Heart left ventricle (tissue), 16 donors: ENCODE measurements around the gene RPA3. TPM values are rescaled to one million over a fixed set of nuclear protein-coding genes. Genes with fewer than 3 reads are reported as not detected.
A peak's percentile ranks its signal among the peaks of the same experiment; 100 is the strongest.

Experiments
- ATAC-seq, 4 donors: fragments of 200-7000 bp; cut with Tn5 transposase; one replicate each; pipeline ENCODE4 v1.9.1; 2020 to 2022; ENCODE audit warnings: moderate library complexity in 4 of 4, mild to moderate bottlenecking in 3 of 4, moderate number of reproducible peaks in 1 of 4
- DNase-seq, 5 donors: peaks; one replicate each; pipeline ENCODE4 v3.0.0-alpha.2; 2020
- H3K27ac ChIP-seq, 12 donors: fragments of 200-600 bp; sonication (generic) in 4 of 12; one replicate each; pipeline versions ENCODE4 v1.5.0 to v1.8.0; 2016 to 2022; ENCODE audit warnings: mild to moderate bottlenecking in 2 of 12
- H3K27me3 ChIP-seq, 9 donors: fragments of 200-600 bp; sonication (generic) in 2 of 9; one replicate each; pipeline versions ENCODE4 v1.5.1 to v1.8.0; 2016 to 2022; ENCODE audit warnings: mild to moderate bottlenecking in 3 of 9
- H3K36me3 ChIP-seq, 9 donors: fragments of 200-600 bp; sonication (generic) in 2 of 9; one replicate each; pipeline versions ENCODE4 v1.5.0 to v1.8.0; 2018 to 2022; ENCODE audit warnings: mild to moderate bottlenecking in 2 of 9
- H3K4me1 ChIP-seq, 12 donors: fragments of 200-600 bp; sonication (generic) in 4 of 12; one replicate each; pipeline versions ENCODE4 v1.5.0 to v1.8.0; 2016 to 2022; ENCODE audit warnings: mild to moderate bottlenecking in 3 of 12
- H3K4me3 ChIP-seq, 12 donors: fragments of 200-600 bp; sonication (generic) in 4 of 12; one replicate each; pipeline versions ENCODE4 v1.5.0 to v1.8.0; 2017 to 2022; ENCODE audit warnings: mild to moderate bottlenecking in 9 of 12, moderate library complexity in 4 of 12
- H3K9me3 ChIP-seq, 12 donors: fragments of 200-600 bp; sonication (generic) in 4 of 12; one replicate each; pipeline versions ENCODE4 v1.5.0 to v1.8.0; 2016 to 2022; ENCODE audit warnings: mild to moderate bottlenecking in 1 of 12
- CTCF ChIP-seq, 12 donors: fragments of 200-600 bp; sonication (generic) in 4 of 12; IDR thresholded peaks; one replicate each; pipeline versions ENCODE4 v1.5.0 to v1.8.0; 2018 to 2022; ENCODE audit warnings: antibody characterized with exemption in 12 of 12, mild to moderate bottlenecking in 5 of 12
- POLR2A ChIP-seq, 2 donors: fragments of 450-650 bp; IDR thresholded peaks; one replicate each; pipeline ENCODE4 v1.6.1; 2017; ENCODE audit warnings: antibody characterized with exemption in 2 of 2, mild to moderate bottlenecking in 2 of 2, moderate library complexity in 2 of 2
- WGBS, 4 donors: extraction: QIAGEN DNeasy Blood & Tissue Kit in 2 of 4; methylation state at CpG; one replicate each; pipeline versions ENCODE4 v1.1.5 to v1.1.7; 2013 to 2018; 5-methylcytosine and 5-hydroxymethylcytosine counted together
- intact Hi-C, 10 donors: fragments of 100-400 bp; cut with DNase I; formaldehyde crosslinking; loops; one replicate each; pipeline versions ENCODE4 v1.11.1 to v1.14.2; 2022
- polyA plus RNA-seq, 2 donors: library from polyadenylated mRNA; stranded (reverse); fragments of 200-250 nt; gene quantifications; one replicate each; pipeline ENCODE4 v1.2.3, GENCODE V29; 2013
- total RNA-seq, 9 donors: library from RNA; depleted of rRNA in 2 of 9; stranded (reverse); fragments of >200 nt in 2 of 9; fragmentation: NEBNext Ultra II Directional in 3 of 9; extraction: Animal tissue kit (Norgen Biotek cat#: 25700) in 3 of 9; gene quantifications; one replicate each; pipeline versions ENCODE4 v1.1.0 to v1.2.4, GENCODE V29; 2016 to 2023
- donor health status: ischemic (EF 13 %, LVEDD 7.1; RV severe dilation, severe dysfunction).
- donor health status: healthy with polysubstance abuse.
- donor health status: DM: no; HTN: yes; CAD: no.
- donor health status: DM: no; HTN: no; CAD: no.
- donor health status: ischemic (EF 25% LVEDD 6.9; RV normal size, moderate dysfunction).
- donor health status: ischemic (EF 25% LVEDD 5.7; RV mildly dilated, moderate dysfunction).
- donor health status: healthy.
- donor health status: DM: yes; HTN: yes; CAD: no.
- donor health status: ischemic (EF 35%, LVEDD 5.7; RV mildly dilated, moderate dysfunction).
- donor health status: nonischemic (EF 11% LVEDD 7.7; RV severe dilation, severe dysfunction).
- donor health status: DM: yes; HTN: yes; CAD: no.
- donor health status: PGD.
- donor health status: ischemic (EF 29% LVEDD 5.4; RV normal size, mild dysfunction).
- donor health status: nonischemic (EF 23%, LVEDD 6.1; RV moderate dilation, normal function).

The RPA3 gene
- total and polyA plus RNA-seq, 11 donors, result 19.4 to 30.9 (median 26.2) TPM

DNA sequence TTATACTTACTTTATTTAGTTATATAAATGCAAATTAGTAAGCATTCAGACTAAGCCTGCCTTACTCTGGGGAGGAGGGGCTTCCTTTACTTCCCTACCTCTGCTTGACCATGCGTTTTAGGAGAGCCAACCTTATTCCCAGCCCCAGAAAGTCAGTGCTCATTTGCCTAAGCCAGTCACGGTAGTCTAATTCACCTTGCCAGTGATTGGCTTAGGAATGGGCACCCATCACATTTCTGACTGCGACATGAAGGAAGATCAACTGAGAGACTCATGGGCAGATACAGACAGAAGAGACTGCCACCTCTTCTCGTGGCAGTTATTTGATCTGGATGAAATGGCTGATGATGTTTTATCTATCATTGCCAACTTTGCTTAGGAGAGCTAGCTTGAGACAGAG is 29.5 kb downstream of the RPA3 start:
- 60 to 66% (median 65%) methylated on average over 4 of the region's 4 CpGs for WGBS, 4 donors
- Histone ChIP-seq H3K4me1 (peaks cover 0 to 30% (median 19%) of the 10 kb centered on the region in 12 donors), H3K9me3 (no peaks in the 10 kb centered on the region), H3K27me3 (no peaks in the 10 kb centered on the region), H3K36me3 (no peaks in the 10 kb centered on the region), H3K27ac (peak overlapping the region; percentile 35 to 81 (median 72)), H3K4me3 (peak overlapping the region in 11 of 12 donors; percentile 9 to 45 (median 27))
- intact Hi-C loops, result loop anchor here in 6 of 10 donors (5.0 to 10.0 kb wide), 5 partner anchors 58 to 526 kb away; partner anchors contain the start of gene GLCCI1 (in 1 of the 6)
- DNase-seq (peak in 2 of 5 donors; percentile 25 to 39), ATAC-seq (peak; percentile 72 to 87 (median 82))
- TF ChIP-seq POLR2A (IDR thresholded peaks at IDR 0.05) (no peak), CTCF (IDR thresholded peaks at IDR 0.05) (no peak)

DNA sequence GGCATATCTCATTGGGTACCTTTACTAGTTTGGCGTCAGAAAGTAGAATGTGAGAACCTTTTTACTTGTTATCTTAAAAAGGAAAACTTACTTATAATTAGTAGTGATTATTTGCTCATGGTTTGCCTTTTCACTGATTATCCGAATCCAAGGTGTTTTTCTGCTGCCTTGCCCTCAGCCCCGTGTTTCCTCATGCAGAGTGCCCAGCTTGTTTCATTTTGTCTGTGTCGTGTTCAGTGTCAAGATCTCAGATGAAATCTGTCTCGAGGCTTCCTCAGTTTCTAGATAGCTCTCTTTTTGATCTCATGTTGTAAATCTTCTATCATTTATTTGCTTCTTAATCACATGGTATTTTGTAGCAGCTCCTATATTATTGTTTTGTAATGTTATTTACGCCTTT is 30.1 kb downstream of the RPA3 start:
- 22 to 33% (median 28%) methylated on average over 6 of the region's 6 CpGs for WGBS, 4 donors
- TF ChIP-seq POLR2A (IDR thresholded peaks at IDR 0.05) (no peak), CTCF (IDR thresholded peaks at IDR 0.05) (no peak)
- no peaks in the 10 kb centered on the region for H3K36me3 ChIP-seq
- no peaks in the 10 kb centered on the region for H3K27me3 ChIP-seq
- peaks cover 0 to 30% (median 20%) of the 10 kb centered on the region in 12 donors for H3K4me1 ChIP-seq
- H3K27ac ChIP-seq, result peak overlapping the region; percentile 35 to 81 (median 72)
- peak in 2 of 4 donors; percentile 40 to 49 for ATAC-seq
- H3K9me3 ChIP-seq, result no peaks in the 10 kb centered on the region
- peak overlapping the region in 10 of 12 donors; percentile 3 to 45 (median 26) for H3K4me3 ChIP-seq
- no peak for DNase-seq
- intact Hi-C loops, result loop anchor here in 6 of 10 donors (5.0 to 10.0 kb wide), 5 partner anchors 59 to 526 kb away; partner anchors contain the start of gene GLCCI1 (in 1 of the 6)

- TF ChIP-seq CTCF (IDR thresholded peaks at IDR 0.05) (no peak), POLR2A (IDR thresholded peaks at IDR 0.05) (no peak)
- no peaks in the 10 kb centered on the region for H3K27me3 ChIP-seq
- no peaks in the 10 kb centered on the region for H3K9me3 ChIP-seq
- H3K36me3 ChIP-seq, result no peaks in the 10 kb centered on the region
- intact Hi-C loops, result loop anchor here in 6 of 10 donors (5.0 to 10.0 kb wide), 5 partner anchors 60 to 527 kb away; partner anchors contain the start of gene GLCCI1 (in 1 of the 6)
- peak overlapping the region in 7 of 12 donors; percentile 22 to 45 (median 35) for H3K4me3 ChIP-seq
- ATAC-seq, result peak; percentile 29 to 72 (median 59)
- H3K27ac ChIP-seq, result peak overlapping the region; percentile 35 to 81 (median 72)
- DNase-seq, result no peak
- 0 to 11% (median 3%) methylated on average over 1 of the region's 1 CpG for WGBS, 4 donors
- peaks cover 0 to 35% (median 22%) of the 10 kb centered on the region in 12 donors for H3K4me1 ChIP-seq
Measured at GRCh38 chr7:7687800-7688199, 30.6 kb downstream of the RPA3 start.

GRCh38 chr7:7686811-7687508 is 31.4 kb downstream of the RPA3 start:
- no peaks in the 10 kb centered on the region for H3K36me3 ChIP-seq
- H3K27ac ChIP-seq, result peak overlapping the region in 11 of 12 donors; percentile 39 to 81 (median 71)
- H3K27me3 ChIP-seq, result no peaks in the 10 kb centered on the region
- ATAC-seq, result peak in 1 of 4 donors; percentile 8
- peak overlapping the region in 1 of 12 donors; percentile 0 for H3K4me3 ChIP-seq
- DNase-seq, result no peak
- H3K9me3 ChIP-seq, result no peaks in the 10 kb centered on the region
- intact Hi-C loops, result loop anchor here in 6 of 10 donors (5.0 to 10.0 kb wide), 5 partner anchors 60 to 528 kb away; partner anchors contain the start of gene GLCCI1 (in 1 of the 6)
- TF ChIP-seq POLR2A (IDR thresholded peaks at IDR 0.05) (no peak), CTCF (IDR thresholded peaks at IDR 0.05) (no peak)
- 45 to 55% (median 50%) methylated on average over 2 of the region's 2 CpGs for WGBS, 4 donors
- peaks cover 0 to 43% (median 29%) of the 10 kb centered on the region in 12 donors for H3K4me1 ChIP-seq
